Tibial artery (tissue), 4 donors: ENCODE results near the gene ZKSCAN3.
A peak's percentile ranks its signal among the peaks of the same experiment; 100 is the strongest.

ENCODE experiments used
- DNase-seq, 2 donors: peaks; one replicate each; pipeline ENCODE4 v3.0.0-alpha.2; 2019
- H3K27ac ChIP-seq, 2 donors: fragments of 200-600 bp; sonication (generic) in 1 of 2; 1 replicate in 1 of 2; 2 replicates in 1 of 2; pipeline ENCODE4 v1.5.1; 2018 to 2019; ENCODE audit warnings: mild to moderate bottlenecking in 1 of 2
- H3K27me3 ChIP-seq, 2 donors: fragments of 200-600 bp; sonication (generic) in 1 of 2; one replicate each; pipeline versions ENCODE4 v1.5.1 to v1.6.0; 2016 to 2019
- H3K36me3 ChIP-seq, 3 donors: fragments of 200-600 bp; sonication (generic) in 2 of 3; one replicate each; pipeline ENCODE4 v1.5.1; 2016 to 2019; ENCODE audit warnings: mild to moderate bottlenecking in 2 of 3
- H3K4me1 ChIP-seq, 4 donors: fragments of 200-600 bp; sonication (generic) in 2 of 4; 1 replicate in 3 of 4; 2 replicates in 1 of 4; pipeline ENCODE4 v1.5.1; 2016 to 2019
- H3K4me3 ChIP-seq, 2 donors: fragments of 200-600 bp; sonication (generic) in 1 of 2; 1 replicate in 1 of 2; 2 replicates in 1 of 2; pipeline ENCODE4 v1.5.1; 2018 to 2019; ENCODE audit warnings: mild to moderate bottlenecking in 2 of 2
- H3K9me3 ChIP-seq, 3 donors: fragments of 200-600 bp; sonication (generic) in 1 of 3; one replicate each; pipeline ENCODE4 v1.5.1; 2016 to 2019
- CTCF ChIP-seq, 2 experiments: fragments of 200-600 bp in 1 of 2; fragments of 450-650 bp in 1 of 2; IDR thresholded peaks; one replicate each; pipeline ENCODE4 v1.5.1; 2017 to 2019; ENCODE audit warnings: antibody characterized with exemption in 2 of 2, mild to moderate bottlenecking in 1 of 2, moderate library complexity in 1 of 2
- intact Hi-C: fragments of 100-400 bp; cut with DNase I; formaldehyde crosslinking; loops from one replicate; pipeline ENCODE4 v1.15.0; 2023; ENCODE audit warnings: low total_unique reads

ZKSCAN3 gene

GRCh38 chr6:28333599-28334018 lies 16.1 kb upstream of the ZKSCAN3 start:
- Histone ChIP-seq H3K27me3 (no peaks in the 10 kb centered on the region), H3K9me3 (peaks cover 0 to 10% (median 0%) of the 10 kb centered on the region in 3 donors), H3K36me3 (peaks cover 8 to 10% (median 9%) of the 10 kb centered on the region in 3 donors), H3K4me3 (no peak overlapping the region), H3K27ac (peak overlapping the region in 1 of 2 donors; percentile 98), H3K4me1 (peaks cover 0 to 19% (median 12%) of the 10 kb centered on the region in 4 donors)
- no peak for TF ChIP-seq CTCF (IDR thresholded peaks at IDR 0.05)
- no peak for DNase-seq
- intact Hi-C loops: no loop called here

- Histone ChIP-seq H3K36me3 (peaks cover 0 to 2% (median under 1%) of the 10 kb centered on the region in 3 donors), H3K4me1 (peaks cover 0 to 19% (median 12%) of the 10 kb centered on the region in 4 donors), H3K4me3 (peak overlapping the region; percentile 77 to 92), H3K9me3 (peaks cover 0 to 1% (median 0%) of the 10 kb centered on the region in 3 donors), H3K27me3 (no peaks in the 10 kb centered on the region), H3K27ac (peak overlapping the region; percentile 98)
- no peak for DNase-seq
- no peak for TF ChIP-seq CTCF (IDR thresholded peaks at IDR 0.05)
- intact Hi-C loops: no loop called here
These were observed 15.3 kb upstream of the ZKSCAN3 start for GRCh38 chr6:28334286-28335039.

DNA sequence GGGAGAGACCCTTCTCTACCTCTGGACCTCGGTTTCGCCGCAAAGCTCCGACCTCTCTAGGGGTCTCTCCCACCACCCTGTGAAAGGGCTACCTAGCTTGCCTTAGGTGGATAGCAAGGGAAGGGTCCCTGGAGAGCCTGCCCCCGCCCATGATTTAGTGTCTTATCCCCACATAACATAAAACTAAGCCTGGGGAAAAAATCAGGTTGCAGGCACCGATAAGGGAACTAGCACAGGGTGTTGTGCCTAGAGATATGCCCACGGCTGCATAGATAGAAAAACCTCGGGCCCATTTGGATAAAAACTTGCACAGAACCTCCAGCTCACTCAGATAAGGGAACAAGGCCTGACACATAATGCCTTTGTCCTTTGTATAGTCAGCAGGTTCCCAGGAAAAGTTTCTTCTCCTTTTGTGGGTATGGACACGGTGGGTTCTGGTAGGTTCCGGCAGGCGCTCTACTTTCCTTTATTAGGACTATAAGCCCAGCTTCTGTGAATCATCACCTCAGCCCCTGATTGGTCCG lies 14.6 kb upstream of the ZKSCAN3 start:
- peak overlapping the region; percentile 77 to 92 for H3K4me3 ChIP-seq
- intact Hi-C loops: no loop called here

GRCh38 chr6:28335564-28336283 lies 14.0 kb upstream of the ZKSCAN3 start, which contains the start of gene ZSCAN31:
TSS of gene ZSCAN31 (minus strand) at chr6:28336148. CDS start at chr6:28329683, 6,465 bp downstream.
- no peaks in the 10 kb centered on the region for H3K36me3 ChIP-seq
- no peak for TF ChIP-seq CTCF (IDR thresholded peaks at IDR 0.05)
- peaks cover 0 to 19% (median 12%) of the 10 kb centered on the region in 4 donors for H3K4me1 ChIP-seq
- DNase-seq: peak; percentile 97 to 99
- H3K4me3 ChIP-seq: peak within 1 kb of the TSS; percentile 77 to 92
- H3K9me3 ChIP-seq: no peaks in the 10 kb centered on the region
- H3K27ac ChIP-seq: peak within 1 kb of the TSS; percentile 98
- no peaks in the 10 kb centered on the region for H3K27me3 ChIP-seq
- intact Hi-C loops: no loop called here

More for the DNA sequence above, 14.6 kb upstream of the ZKSCAN3 start:
- Histone ChIP-seq H3K4me1 (peaks cover 0 to 19% (median 12%) of the 10 kb centered on the region in 4 donors), H3K36me3 (no peaks in the 10 kb centered on the region), H3K9me3 (no peaks in the 10 kb centered on the region), H3K27me3 (no peaks in the 10 kb centered on the region), H3K27ac (peak overlapping the region; percentile 98)
- no peak for DNase-seq
- TF ChIP-seq CTCF (IDR thresholded peaks at IDR 0.05): no peak

GRCh38 chr6:28336284-28337120 lies 13.2 kb upstream of the ZKSCAN3 start:
- intact Hi-C loops: no loop called here
- H3K9me3 ChIP-seq: no peaks in the 10 kb centered on the region
- no peaks in the 10 kb centered on the region for H3K27me3 ChIP-seq
- H3K4me1 ChIP-seq: peaks cover 0 to 19% (median 12%) of the 10 kb centered on the region in 4 donors
- TF ChIP-seq CTCF (IDR thresholded peaks at IDR 0.05): no peak
- no peaks in the 10 kb centered on the region for H3K36me3 ChIP-seq
- no peak for DNase-seq
- H3K4me3 ChIP-seq: peak overlapping the region; percentile 77 to 92
- peak overlapping the region; percentile 98 for H3K27ac ChIP-seq
